H9 (cell line): ENCODE measurements around the gene GCK. TPM values are rescaled to one million over a fixed set of nuclear protein-coding genes. Genes with fewer than 3 reads are reported as not detected.

Source experiments
- DNase-seq: peaks from one replicate; pipeline ENCODE4 v3.0.0-alpha.2; 2017
- H2AFZ ChIP-seq: one replicate; pipeline ENCODE4 v1.6.1; 2013; ENCODE audit warnings: mild to moderate bottlenecking, low read length, control low read depth, moderate library complexity
- H2AK5ac ChIP-seq: 2 replicates; pipeline ENCODE4 v1.6.1; 2013; ENCODE audit warnings: low read length, control low read depth, mixed read lengths; ENCODE audit not compliant: insufficient read length
- H2BK120ac ChIP-seq: one replicate; pipeline ENCODE4 v1.6.1; 2013; ENCODE audit warnings: low read depth, mild to moderate bottlenecking, low read length, control low read depth, inconsistent platforms; ENCODE audit not compliant: poor library complexity, severe bottlenecking
- H2BK12ac ChIP-seq: 2 replicates; pipeline ENCODE4 v1.6.1; 2013; ENCODE audit warnings: low read length, control low read depth, mixed read lengths, low read depth; ENCODE audit not compliant: insufficient read length
- H2BK15ac ChIP-seq: 2 replicates; pipeline ENCODE4 v1.6.1; 2013; ENCODE audit warnings: low read depth, low read length, control low read depth
- H2BK20ac ChIP-seq: one replicate; pipeline ENCODE4 v1.6.1; 2013; ENCODE audit warnings: low read depth, mild to moderate bottlenecking, low read length, control low read depth, inconsistent platforms; ENCODE audit not compliant: poor library complexity, severe bottlenecking
- H2BK5ac ChIP-seq: 2 replicates; pipeline ENCODE4 v1.6.1; 2013; ENCODE audit warnings: low read length, control low read depth, mixed read lengths; ENCODE audit not compliant: insufficient read length
- H3K14ac ChIP-seq: 2 replicates; pipeline ENCODE4 v1.6.1; 2013; ENCODE audit warnings: low read length, control low read depth; ENCODE audit not compliant: insufficient read depth
- H3K18ac ChIP-seq: 2 replicates; pipeline ENCODE4 v1.6.1; 2013; ENCODE audit warnings: low read depth, mild to moderate bottlenecking, mixed read lengths, low read length, control low read depth; ENCODE audit not compliant: insufficient read length
- H3K23ac ChIP-seq: 2 replicates; pipeline ENCODE4 v1.6.1; 2013; ENCODE audit warnings: low read length, control low read depth, mixed read lengths, low read depth; ENCODE audit not compliant: insufficient read length
- H3K23me2 ChIP-seq: 2 replicates; pipeline ENCODE4 v1.6.1; 2013; ENCODE audit warnings: low read depth, mild to moderate bottlenecking, mixed read lengths, low read length, control low read depth; ENCODE audit not compliant: insufficient read length, poor library complexity, severe bottlenecking
- H3K27ac ChIP-seq: 2 replicates; pipeline ENCODE4 v1.5.1; 2013; ENCODE audit warnings: low read length, control low read depth, mixed read lengths, low read depth; ENCODE audit not compliant: insufficient read length
- H3K27me3 ChIP-seq: 2 replicates; pipeline ENCODE4 v1.6.1; 2013; ENCODE audit warnings: low read length, control low read depth, inconsistent platforms; ENCODE audit not compliant: insufficient read depth
- H3K4ac ChIP-seq: 2 replicates; pipeline ENCODE4 v1.6.1; 2013; ENCODE audit warnings: low read depth, mild to moderate bottlenecking, control low read depth, inconsistent platforms, low read length, moderate library complexity
- H3K4me1 ChIP-seq: 2 replicates; pipeline ENCODE4 v1.6.1; 2013; ENCODE audit warnings: low read length, control low read depth, inconsistent platforms; ENCODE audit not compliant: insufficient read depth
- H3K4me2 ChIP-seq: 2 replicates; pipeline ENCODE4 v1.6.1; 2013; ENCODE audit warnings: low read length, control low read depth, mixed read lengths; ENCODE audit not compliant: insufficient read length, insufficient read depth
- H3K56ac ChIP-seq: 2 replicates; pipeline ENCODE4 v1.6.1; 2013; ENCODE audit warnings: low read depth, mild to moderate bottlenecking, mixed read lengths, low read length, control low read depth; ENCODE audit not compliant: insufficient read length
- H3K79me1 ChIP-seq: 2 replicates; pipeline ENCODE4 v1.6.1; 2013; ENCODE audit warnings: low read depth, mild to moderate bottlenecking, moderate library complexity, low read length, control low read depth, inconsistent platforms; ENCODE audit not compliant: insufficient read depth, poor library complexity, severe bottlenecking
- H3K79me2 ChIP-seq: 2 replicates; pipeline ENCODE4 v1.6.1; 2013; ENCODE audit warnings: low read length, control low read depth, inconsistent platforms; ENCODE audit not compliant: insufficient read depth
- H3K9ac ChIP-seq: 2 replicates; pipeline ENCODE4 v1.6.1; 2013; ENCODE audit warnings: low read length, control low read depth, mixed read lengths; ENCODE audit not compliant: insufficient read length; ENCODE audit errors: extremely low read depth
- H3K9me3 ChIP-seq: one replicate; pipeline ENCODE4 v1.6.1; 2013; ENCODE audit warnings: low read depth, low read length, inconsistent platforms; ENCODE audit not compliant: control insufficient read depth
- H3T11ph ChIP-seq: one replicate; pipeline ENCODE4 v1.6.1; 2013; ENCODE audit warnings: mild to moderate bottlenecking, low read length, control low read depth, inconsistent platforms
- H4K20me1 ChIP-seq: one replicate; pipeline ENCODE4 v1.6.1; 2013; ENCODE audit not compliant: control insufficient read depth, insufficient read length, insufficient read depth
- H4K5ac ChIP-seq: 2 replicates; pipeline ENCODE4 v1.6.1; 2013; ENCODE audit warnings: low read depth, mild to moderate bottlenecking, mixed read lengths, low read length, control low read depth; ENCODE audit not compliant: insufficient read length
- H4K8ac ChIP-seq: replicated peaks from 2 replicates; pipeline ENCODE4 v1.6.1; 2013; ENCODE audit warnings: low read length, control low read depth, mixed read lengths, low read depth; ENCODE audit not compliant: insufficient read length
- H4K91ac ChIP-seq: 2 replicates; pipeline ENCODE4 v1.6.1; 2013; ENCODE audit warnings: low read depth, mild to moderate bottlenecking, moderate library complexity, mixed read lengths, low read length, control low read depth; ENCODE audit not compliant: insufficient read length
- H3K27ac Mint-ChIP-seq, 3 experiments: 2 replicates in 2 of 3; 3 replicates in 1 of 3; pipeline ENCODE4 v1.8.0; 2020 to 2021; ENCODE audit warnings: mixed read lengths in 3 of 3, mild to moderate bottlenecking in 1 of 3, moderate library complexity in 1 of 3
- H3K27me3 Mint-ChIP-seq: 2 replicates; pipeline ENCODE4 v1.8.0; 2021; ENCODE audit warnings: low read depth, mild to moderate bottlenecking, moderate library complexity, mixed read lengths
- H3K36me3 Mint-ChIP-seq, 3 experiments: 2 replicates in 2 of 3; 3 replicates in 1 of 3; pipeline ENCODE4 v1.8.0; 2020 to 2021; ENCODE audit warnings: low read depth in 3 of 3, mixed read lengths in 3 of 3; ENCODE audit not compliant: insufficient read depth in 1 of 3
- H3K4me1 Mint-ChIP-seq, 2 experiments: 2 replicates each; pipeline ENCODE4 v1.8.0; 2020; ENCODE audit warnings: mixed read lengths in 2 of 2
- H3K4me3 Mint-ChIP-seq, 2 experiments: 2 replicates in 1 of 2; 3 replicates in 1 of 2; pipeline ENCODE4 v1.8.0; 2020 to 2021; ENCODE audit warnings: mild to moderate bottlenecking in 2 of 2, mixed read lengths in 2 of 2, moderate library complexity in 1 of 2
- H3K9me3 Mint-ChIP-seq, 2 experiments: 2 replicates in 1 of 2; 3 replicates in 1 of 2; pipeline ENCODE4 v1.8.0; 2020; ENCODE audit warnings: mild to moderate bottlenecking in 2 of 2, mixed read lengths in 2 of 2, moderate library complexity in 1 of 2
- CTCF ChIP-seq: fragments of 200-600 bp; sonication (generic); conservative IDR thresholded peaks from 3 replicates; pipeline ENCODE4 v1.8.0; 2021; ENCODE audit warnings: antibody characterized with exemption, mild to moderate bottlenecking
- WGBS: extraction: QIAGEN DNeasy Blood & Tissue Kit; methylation state at CpG from one replicate; pipeline ENCODE4 v1.1.7; 2013; ENCODE audit warnings: missing lambda C conversion rate, low lambda C conversion rate, mixed read lengths; ENCODE audit not compliant: insufficient read length; ENCODE audit errors: extremely low coverage; 5-methylcytosine and 5-hydroxymethylcytosine counted together
- total RNA-seq: library from RNA; stranded (reverse); gene quantifications from 2 replicates; pipeline ENCODE4 v1.2.1, GENCODE V29; 2021

The GCK gene
- total RNA-seq, 1 experiment from 2014 or later: 0.98 TPM

- no peaks in the 10 kb centered on the region; a peak in 1 of 7 replicates for H3K36me3 Mint-ChIP-seq
- Histone ChIP-seq H3K9me3 (no peaks in the 10 kb centered on the region), H2AK5ac (no peak overlapping the region), H3K9ac (no peak overlapping the region), H3K4me2 (no peak overlapping the region), H3K23ac (no peak overlapping the region), H2BK120ac (no peak overlapping the region), H3K27me3 (no peaks in the 10 kb centered on the region), H3K56ac (no peak overlapping the region), H4K5ac (no peak overlapping the region), H2BK12ac (no peak overlapping the region), H3T11ph (no peak overlapping the region), H4K20me1 (no peaks in the 10 kb centered on the region), H2AFZ (no peak overlapping the region), H4K8ac (no peak overlapping the region), H3K79me2 (no peaks in the 10 kb centered on the region), H3K27ac (no peak overlapping the region), H2BK20ac (no peak overlapping the region), H3K18ac (no peak overlapping the region), H3K14ac (no peak overlapping the region), H3K4me1 (no peaks in the 10 kb centered on the region), H3K4ac (no peak overlapping the region), H2BK15ac (no peak overlapping the region), H3K23me2 (no peaks in the 10 kb centered on the region), H2BK5ac (no peak overlapping the region), H3K79me1 (no peaks in the 10 kb centered on the region), H4K91ac (no peak overlapping the region)
- no peaks in the 10 kb centered on the region; a peak in 1 of 4 replicates for H3K4me1 Mint-ChIP-seq
- H3K27ac Mint-ChIP-seq: no peak overlapping the region; a peak in 1 of 7 replicates
- WGBS: no CpG with 5 or more reads among the region's 8 CpGs
- no peak overlapping the region for H3K4me3 Mint-ChIP-seq
- TF ChIP-seq CTCF: no peak
- no peak for DNase-seq
- H3K9me3 Mint-ChIP-seq: no peaks in the 10 kb centered on the region
- H3K27me3 Mint-ChIP-seq: peaks cover 50% of the 10 kb centered on the region
Measured at GRCh38 chr7:44138698-44139097, 50.5 kb downstream of the GCK start.
